ENCODE results near the gene NUDT3.
A peak's percentile ranks its signal among the peaks of the same experiment; 100 is the strongest.
"Not testable (repeated sequence)": the region's sequence is repeated elsewhere in the genome, so short reads cannot be mapped to it uniquely, and the experiment has no call there.

NUDT3 gene

GRCh38 chr6:34340394-34340793 lies 52.1 kb downstream of the NUDT3 start:
- DNase-seq = no peak

GRCh38 chr6:34339971-34340370 lies 52.5 kb downstream of the NUDT3 start:
- DNase-seq = no peak

GRCh38 chr6:34339432-34339831 lies 53.0 kb downstream of the NUDT3 start:
- peak; percentile 57 for DNase-seq

- DNase-seq = no peak
These were observed 53.7 kb downstream of the NUDT3 start for GRCh38 chr6:34338811-34339210.

- DNase-seq = no peak
These were observed 54.1 kb downstream of the NUDT3 start for GRCh38 chr6:34338377-34338776.

GRCh38 chr6:34334796-34335416 lies 57.6 kb downstream of the NUDT3 start:
- DNase-seq = no peak

- no peak for DNase-seq
These were observed 58.6 kb downstream of the NUDT3 start for GRCh38 chr6:34333858-34334257.

GRCh38 chr6:34332251-34333198 lies 59.9 kb downstream of the NUDT3 start:
- no peak for DNase-seq

- DNase-seq = no peak
These were observed 61.0 kb downstream of the NUDT3 start for GRCh38 chr6:34331371-34332050.

GRCh38 chr6:34329814-34330213 lies 62.7 kb downstream of the NUDT3 start:
- DNase-seq = not testable (repeated sequence)

GRCh38 chr6:34328969-34329368 lies 63.5 kb downstream of the NUDT3 start:
- no peak for DNase-seq

GRCh38 chr6:34327313-34328205 lies 64.9 kb downstream of the NUDT3 start:
- DNase-seq = not testable (repeated sequence)

- DNase-seq = no peak
These were observed 66.8 kb downstream of the NUDT3 start for GRCh38 chr6:34325633-34326032.

GRCh38 chr6:34324738-34325444 lies 67.6 kb downstream of the NUDT3 start:
- no peak for DNase-seq

GRCh38 chr6:34324221-34324620 lies 68.2 kb downstream of the NUDT3 start:
- not testable (repeated sequence) for DNase-seq

- no peak for DNase-seq
These were observed 69.2 kb downstream of the NUDT3 start for GRCh38 chr6:34323300-34323699.

- no peak for DNase-seq
These were observed 69.7 kb downstream of the NUDT3 start for GRCh38 chr6:34322732-34323131.

- no peak for DNase-seq
These were observed 70.6 kb downstream of the NUDT3 start for GRCh38 chr6:34321821-34322220.

- DNase-seq = no peak
These were observed 73.0 kb downstream of the NUDT3 start for GRCh38 chr6:34319471-34319885.

GRCh38 chr6:34318499-34319470 lies 73.7 kb downstream of the NUDT3 start:
- DNase-seq = no peak

All from NCI-H82 (cell line).